ENCODE results near the gene SPRR5. TPM values are rescaled to one million over a fixed set of nuclear protein-coding genes. Genes with fewer than 3 reads are reported as not detected.

SPRR5 gene
- total and polyA plus RNA-seq, 8 donors: 1.0 TPM; not detected in 7

- TF ChIP-seq POLR2A (IDR thresholded peaks at IDR 0.05): no peak
- no peak for TF ChIP-seq EP300 (IDR thresholded peaks at IDR 0.05)
- no peak for TF ChIP-seq CTCF (IDR thresholded peaks at IDR 0.05)
- TF ChIP-seq POLR2AphosphoS5 (IDR thresholded peaks at IDR 0.05): no peak
Observed at GRCh38 chr1:152942161-152942560, 4.8 kb upstream of the SPRR5 start.

GRCh38 chr1:152946248-152946647 lies 758 bp upstream of the SPRR5 start:
- WGBS, 5 donors: 73 to 83% (median 77%) methylated on average over 3 of the region's 3 CpGs
- Histone ChIP-seq H3K4me1 (no peaks in the 10 kb centered on the region), H3K36me3 (no peaks in the 10 kb centered on the region), H3K27me3 (peaks cover 0 to 9% (median 0%) of the 10 kb centered on the region in 3 donors), H3K27ac (no peak overlapping the region), H3K9me3 (no peaks in the 10 kb centered on the region), H3K4me3 (no peak overlapping the region)
- intact Hi-C loops (cut with DNase I; ENCODE audit: low total_unique reads): no loop called here
- DNase-seq: no peak
- no peak for TF ChIP-seq POLR2A (IDR thresholded peaks at IDR 0.05)
- TF ChIP-seq CTCF (IDR thresholded peaks at IDR 0.05): no peak
- TF ChIP-seq EP300 (IDR thresholded peaks at IDR 0.05): no peak
- TF ChIP-seq POLR2AphosphoS5 (IDR thresholded peaks at IDR 0.05): no peak

More at GRCh38 chr1:152942161-152942560, 4.8 kb upstream of the SPRR5 start:
- H3K4me1 ChIP-seq: no peaks in the 10 kb centered on the region
- WGBS, 5 donors: 62 to 91% (median 77%) methylated on average over 2 of the region's 2 CpGs
- H3K27me3 ChIP-seq: peaks cover 0 to 3% (median 0%) of the 10 kb centered on the region in 3 donors
- H3K9me3 ChIP-seq: no peaks in the 10 kb centered on the region
- H3K27ac ChIP-seq: no peak overlapping the region
- H3K4me3 ChIP-seq: no peak overlapping the region
- intact Hi-C loops (cut with DNase I; ENCODE audit: low total_unique reads): no loop called here
- DNase-seq: no peak
- H3K36me3 ChIP-seq: no peaks in the 10 kb centered on the region

GRCh38 chr1:152951711-152952110 lies 4.7 kb downstream of the SPRR5 start:
- peaks cover 0 to 9% (median 0%) of the 10 kb centered on the region in 3 donors for H3K27me3 ChIP-seq
- H3K4me3 ChIP-seq: no peak overlapping the region
- TF ChIP-seq EP300 (IDR thresholded peaks at IDR 0.05) (no peak), POLR2A (IDR thresholded peaks at IDR 0.05) (no peak), CTCF (IDR thresholded peaks at IDR 0.05) (no peak), POLR2AphosphoS5 (IDR thresholded peaks at IDR 0.05) (no peak)
- H3K36me3 ChIP-seq: no peaks in the 10 kb centered on the region
- H3K4me1 ChIP-seq: no peaks in the 10 kb centered on the region
- H3K27ac ChIP-seq: no peak overlapping the region
- no peak for DNase-seq
- intact Hi-C loops (cut with DNase I; ENCODE audit: low total_unique reads): no loop called here
- WGBS, 5 donors: 78 to 83% (median 80%) methylated on average over 5 of the region's 5 CpGs
- H3K9me3 ChIP-seq: no peaks in the 10 kb centered on the region

- Histone ChIP-seq H3K4me1 (no peaks in the 10 kb centered on the region), H3K36me3 (no peaks in the 10 kb centered on the region), H3K4me3 (no peak overlapping the region), H3K27ac (no peak overlapping the region), H3K9me3 (no peaks in the 10 kb centered on the region), H3K27me3 (no peaks in the 10 kb centered on the region)
- 65 to 81% (median 67%) methylated on average over 5 to 7 of the region's 7 CpGs for WGBS, 5 donors
- no peak for DNase-seq
- no peak for TF ChIP-seq POLR2AphosphoS5 (IDR thresholded peaks at IDR 0.05)
- TF ChIP-seq CTCF (IDR thresholded peaks at IDR 0.05): no peak
- no peak for TF ChIP-seq EP300 (IDR thresholded peaks at IDR 0.05)
- no peak for TF ChIP-seq POLR2A (IDR thresholded peaks at IDR 0.05)
- intact Hi-C loops (cut with DNase I; ENCODE audit: low total_unique reads): no loop called here
Observed at GRCh38 chr1:152953761-152954160, 6.8 kb downstream of the SPRR5 start.
